HepG2 (cell line): ENCODE data around the gene AP2S1. TPM values are rescaled to one million over a fixed set of nuclear protein-coding genes. Genes with fewer than 3 reads are reported as not detected.

ENCODE experiments used
- ATRX ChIP-seq: sonication (generic); formaldehyde crosslinking; IDR thresholded peaks from 2 replicates; pipeline ENCODE4 v1.4.0; 2020; ENCODE audit warnings: missing genetic modification reagents, borderline replicate concordance
- EED ChIP-seq: sonication (generic); formaldehyde crosslinking; IDR thresholded peaks from 2 replicates; pipeline ENCODE4 v1.5.0; 2020; ENCODE audit warnings: mild to moderate bottlenecking, missing genetic modification reagents
- GRHL1 ChIP-seq: sonication (generic); formaldehyde crosslinking; conservative IDR thresholded peaks from 2 replicates; pipeline ENCODE4 v1.8.0; 2022; ENCODE audit warnings: missing genetic modification reagents
- LRRFIP1 ChIP-seq: sonication (generic); formaldehyde crosslinking; conservative IDR thresholded peaks from 2 replicates; pipeline ENCODE4 v1.4.0; 2020; ENCODE audit warnings: missing genetic modification reagents
- MEF2D ChIP-seq: sonication (generic); formaldehyde crosslinking; IDR thresholded peaks from 2 replicates; pipeline ENCODE4 v1.5.1; 2020; ENCODE audit warnings: mild to moderate bottlenecking, missing genetic modification reagents
- REPIN1 ChIP-seq: sonication (generic); formaldehyde crosslinking; IDR thresholded peaks from 2 replicates; pipeline ENCODE4 v1.8.0; 2022; ENCODE audit warnings: missing genetic modification reagents, low read depth, mild to moderate bottlenecking, borderline replicate concordance
- SAP130 ChIP-seq: IDR thresholded peaks from 2 replicates; pipeline ENCODE4 v1.6.1; 2016; ENCODE audit warnings: low read depth
- SMC3 ChIP-seq: IDR thresholded peaks from 2 replicates; pipeline ENCODE4 v1.6.1; 2011; ENCODE audit warnings: low read length, improper control_type of control experiment
- TBX2 ChIP-seq: sonication (generic); formaldehyde crosslinking; IDR thresholded peaks from 2 replicates; pipeline ENCODE4 v1.5.0; 2020; ENCODE audit warnings: missing genetic modification reagents, mild to moderate bottlenecking, borderline replicate concordance
- XBP1 ChIP-seq: sonication (generic); formaldehyde crosslinking; IDR thresholded peaks from 2 replicates; pipeline ENCODE4 v1.5.0; 2020; ENCODE audit warnings: missing genetic modification reagents
- YEATS4 ChIP-seq: sonication (generic); formaldehyde crosslinking; IDR thresholded peaks from 2 replicates; pipeline ENCODE4 v1.4.0; 2020; ENCODE audit warnings: missing genetic modification reagents, borderline replicate concordance
- ZBTB40 ChIP-seq, 2 experiments: fragments of 450-650 bp in 1 of 2; sonication (generic) in 1 of 2; formaldehyde crosslinking in 1 of 2; IDR thresholded peaks; 2 replicates each; pipeline versions ENCODE4 v1.6.1 to v1.8.0; 2016 to 2022; ENCODE audit warnings: antibody characterized with exemption in 1 of 2, mild to moderate bottlenecking in 1 of 2, missing genetic modification reagents in 1 of 2
- ZC3H13 ChIP-seq: sonication (generic); formaldehyde crosslinking; IDR thresholded peaks from 2 replicates; pipeline ENCODE4 v1.8.1; 2023; ENCODE audit warnings: mild to moderate bottlenecking, missing genetic modification reagents, moderate library complexity
- ZNF30 ChIP-seq: sonication (generic); formaldehyde crosslinking; IDR thresholded peaks from 2 replicates; pipeline ENCODE4 v1.5.0; 2020; ENCODE audit warnings: mild to moderate bottlenecking, missing genetic modification reagents
- ZNF772 ChIP-seq: sonication (generic); formaldehyde crosslinking; IDR thresholded peaks from 2 replicates; pipeline ENCODE4 v1.5.0; 2020; ENCODE audit warnings: mild to moderate bottlenecking, missing genetic modification reagents
- polyA plus RNA-seq, 8 experiments: library from polyadenylated mRNA; depleted of rRNA in 3 of 8; stranded (reverse) in 7 of 8; unstranded in 1 of 8; fragments of >200 nt; fragmentation: Illumina TruSeq in 4 of 8; extraction: Trizol in 4 of 8; gene quantifications; 2 replicates each; pipeline versions ENCODE4 v1.2.1 to v1.2.3, GENCODE V29; 2011 to 2016; ENCODE audit warnings: low read depth in 4 of 8, missing spikeins in 1 of 8, mixed read lengths in 1 of 8; ENCODE audit not compliant: insufficient read depth in 1 of 8
- total RNA-seq, 5 experiments: library from RNA; depleted of rRNA; stranded (reverse); fragments of >200 nt; fragmentation: Illumina TruSeq; extraction: Trizol; gene quantifications; 2 replicates each; pipeline ENCODE4 v1.2.3, GENCODE V29; 2016; ENCODE audit warnings: low read depth in 1 of 5

Gene AP2S1
- total and polyA plus RNA-seq, 2 of the 13 experiments (the other 11 are each of a cell fraction or from before 2014, with no cell fraction given), result 45.2 to 86.1 TPM

- TF ChIP-seq GRHL1 (CRISPR knock-in tag) (no peak), SMC3 (peak; percentile 46), ZC3H13 (CRISPR knock-in tag) (peak; percentile 16; the same call in 1 of the 2 replicates), MEF2D (peak; percentile 69; the same call in 1 of the 2 replicates), ATRX (CRISPR knock-in tag) (no peak), ZBTB40 (IDR thresholded peaks at IDR 0.05) (no peak), ZBTB40 (CRISPR knock-in tag; IDR thresholded peaks at IDR 0.05) (no peak), LRRFIP1 (CRISPR knock-in tag) (no peak), ZNF772 (CRISPR knock-in tag) (no peak), XBP1 (CRISPR knock-in tag) (no peak), YEATS4 (peak; percentile 62; the same call in 1 of the 2 replicates), ZNF30 (CRISPR knock-in tag) (no peak), TBX2 (CRISPR knock-in tag) (peak; percentile 60), REPIN1 (CRISPR knock-in tag) (peak; percentile 63; the same call in 1 of the 2 replicates), EED (0 out of 2 replicates have a peak, but pooled peaks have one; percentile 48), SAP130 (CRISPR knock-in tag) (peak; percentile 90)
These were observed 5.7 kb upstream of the AP2S1 start (continued) for GRCh38 chr19:46856062-46857022.
